Measurements from ENCODE around the gene PREX1.
"Not testable (repeated sequence)": the region's sequence is repeated elsewhere in the genome, so short reads cannot be mapped to it uniquely, and the experiment has no call there.

Gene PREX1

DNA sequence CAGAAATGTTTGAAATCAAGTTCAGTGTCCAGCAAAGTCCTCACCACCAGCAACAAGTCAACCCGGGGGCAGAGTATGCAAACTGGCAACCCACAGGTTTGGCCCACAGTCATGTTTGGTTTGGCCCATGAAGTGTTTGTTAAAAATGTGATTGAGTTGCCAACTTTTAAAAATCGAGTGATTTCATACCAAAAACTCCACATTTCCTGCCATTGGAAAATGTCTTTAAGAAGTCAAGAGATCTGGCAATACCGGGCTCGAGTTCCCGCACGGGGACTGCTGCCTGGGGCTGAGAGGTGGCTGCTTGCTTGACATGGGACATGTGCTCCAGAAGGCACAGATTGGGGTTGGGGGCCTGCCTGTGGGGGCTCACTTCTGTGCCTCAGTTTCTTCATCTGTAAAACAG lies 36.1 kb downstream of the PREX1 start:
- DNase-seq = no peak

DNA sequence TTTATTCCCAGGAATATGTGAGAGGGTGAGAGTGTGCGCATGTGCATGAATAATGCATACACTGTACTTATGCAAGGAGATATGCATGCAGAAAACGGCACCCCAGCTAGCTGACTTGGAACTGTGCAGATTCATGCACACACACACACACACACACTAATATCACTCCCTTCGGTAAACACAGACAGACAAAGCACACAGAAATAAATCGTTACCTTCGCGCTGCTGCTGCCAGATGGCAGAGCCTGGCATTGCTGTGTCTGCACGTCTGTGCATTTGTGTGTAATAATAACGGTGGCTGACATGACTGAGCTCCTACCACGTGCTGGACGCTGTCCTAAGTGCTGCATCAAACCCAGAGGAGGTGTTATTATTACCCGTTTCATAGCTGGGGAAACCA lies 36.8 kb downstream of the PREX1 start:
- no peak for DNase-seq

DNA sequence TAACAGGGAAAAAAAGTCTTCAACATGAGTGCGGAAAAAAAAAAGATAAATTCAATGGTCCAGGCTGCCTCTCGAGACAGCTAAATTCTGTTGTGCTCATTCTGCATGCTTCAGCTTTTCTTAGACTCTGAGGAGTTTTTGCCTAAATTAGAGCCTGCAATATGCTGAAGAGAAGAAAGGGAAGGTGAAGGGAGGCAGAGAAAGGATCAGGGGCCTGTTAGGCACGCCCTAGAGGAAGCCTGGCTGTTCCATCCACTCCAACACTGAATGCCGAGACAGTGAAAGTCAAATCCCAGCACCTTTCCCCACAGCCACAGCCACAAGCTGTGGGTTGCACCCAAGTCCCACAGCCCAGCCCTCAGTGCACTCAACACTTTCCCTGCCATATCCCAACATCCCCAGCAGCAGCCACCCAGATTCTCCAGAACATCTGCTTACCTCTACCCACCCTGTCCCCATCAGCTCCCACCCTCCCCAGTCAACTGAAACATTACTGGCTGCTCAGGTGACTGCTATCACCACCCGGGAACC lies 37.3 kb downstream of the PREX1 start:
- DNase-seq = no peak

- no peak for DNase-seq
Observed at GRCh38 chr20:48789781-48790472, 37.9 kb downstream of the PREX1 start.

DNA sequence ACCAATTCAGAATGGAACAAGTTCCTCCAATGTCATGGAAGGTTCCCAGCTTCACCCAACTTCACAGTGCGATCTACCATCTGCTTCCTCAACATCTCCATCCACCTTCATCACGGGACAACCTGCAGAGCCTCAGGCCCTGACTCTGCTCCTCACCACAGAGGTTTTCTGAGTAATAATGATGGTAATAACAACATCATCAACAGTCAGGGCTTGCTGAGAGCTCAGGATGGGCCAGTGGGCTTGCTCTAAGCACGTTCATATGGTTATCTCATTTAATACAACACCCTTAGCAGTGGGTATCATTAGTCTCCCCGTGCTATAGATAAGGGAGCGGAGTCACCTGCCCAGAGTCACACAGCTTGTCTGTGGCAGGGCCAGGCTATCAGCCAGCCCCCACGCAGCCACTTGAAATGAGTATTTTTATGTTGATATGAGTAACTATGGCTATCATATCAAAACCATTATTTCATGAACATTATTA lies 38.6 kb downstream of the PREX1 start:
- no peak for DNase-seq

DNA sequence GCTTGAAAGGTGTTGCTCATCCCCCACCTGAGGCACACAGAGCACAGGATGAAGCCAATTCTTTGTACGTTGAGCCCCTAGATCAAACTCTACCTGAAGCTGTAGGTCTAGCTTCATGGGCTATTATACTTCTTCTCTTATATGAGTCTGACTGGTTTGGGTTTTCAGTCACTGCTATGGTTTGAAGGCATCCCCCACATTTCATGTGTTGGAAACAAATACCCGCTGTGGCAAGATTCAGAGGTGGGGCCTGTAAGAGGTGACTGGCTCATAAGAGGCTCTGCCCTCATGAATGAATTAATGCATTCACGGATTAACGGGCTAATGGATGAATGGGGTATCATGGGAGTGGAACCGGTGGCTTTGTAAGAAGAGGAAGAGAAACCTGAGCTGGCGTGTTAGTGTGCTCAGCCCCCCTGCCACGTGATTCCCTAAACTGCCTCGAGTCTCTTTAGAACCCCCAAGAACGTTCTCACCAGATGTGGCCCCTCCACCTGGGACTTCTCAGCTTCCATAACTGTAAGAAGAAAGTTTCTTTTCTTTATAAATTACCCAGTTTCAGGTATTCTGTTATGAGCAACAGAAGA lies 39.2 kb downstream of the PREX1 start:
- DNase-seq = no peak

DNA sequence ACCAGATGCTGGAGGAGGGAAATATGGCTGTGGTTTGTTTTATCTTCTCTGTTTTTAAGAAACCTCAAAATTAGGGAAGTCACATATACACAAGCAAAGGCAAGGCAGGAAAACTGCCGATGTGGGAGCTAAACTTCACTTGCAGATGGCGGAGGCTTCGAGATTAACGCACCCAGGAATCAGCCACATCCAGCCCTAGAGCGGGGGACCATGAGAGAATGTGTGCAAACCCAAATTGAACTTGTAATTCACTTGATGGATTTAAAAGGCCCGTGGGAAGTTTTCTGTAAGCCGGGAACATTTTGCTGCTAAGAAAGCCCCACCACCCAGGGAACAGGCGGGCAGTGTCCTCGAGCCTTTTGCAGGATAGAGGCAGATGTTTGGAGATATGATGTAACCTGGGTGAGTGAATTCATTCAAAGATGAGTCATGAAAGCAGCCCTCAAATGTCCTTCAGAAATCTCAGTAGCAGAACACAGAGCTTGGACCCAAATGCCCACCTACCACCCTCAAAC lies 39.9 kb downstream of the PREX1 start:
- DNase-seq = no peak

- no peak for DNase-seq
Observed at GRCh38 chr20:48786951-48787705, 40.7 kb downstream of the PREX1 start.

DNA sequence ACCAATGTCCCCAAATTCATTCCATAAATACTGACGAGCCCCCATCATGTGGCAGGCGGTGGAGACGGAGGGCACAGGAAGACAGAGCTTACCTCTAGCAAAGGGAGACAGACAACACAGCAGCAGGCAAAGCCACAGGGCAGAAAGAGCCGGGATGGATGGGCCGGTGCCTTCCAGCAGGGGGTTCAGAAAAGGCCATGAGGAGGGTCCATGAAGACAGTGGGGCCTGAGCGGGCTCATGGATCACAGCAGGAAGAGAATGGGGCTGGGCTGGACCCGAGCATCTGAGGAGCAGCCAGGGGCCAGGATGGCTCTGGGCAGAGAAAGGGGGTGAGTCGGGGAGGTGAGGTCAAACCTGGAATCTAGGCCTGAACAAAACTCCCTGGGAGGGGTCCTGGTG lies 42.0 kb downstream of the PREX1 start:
- no peak for DNase-seq

DNA sequence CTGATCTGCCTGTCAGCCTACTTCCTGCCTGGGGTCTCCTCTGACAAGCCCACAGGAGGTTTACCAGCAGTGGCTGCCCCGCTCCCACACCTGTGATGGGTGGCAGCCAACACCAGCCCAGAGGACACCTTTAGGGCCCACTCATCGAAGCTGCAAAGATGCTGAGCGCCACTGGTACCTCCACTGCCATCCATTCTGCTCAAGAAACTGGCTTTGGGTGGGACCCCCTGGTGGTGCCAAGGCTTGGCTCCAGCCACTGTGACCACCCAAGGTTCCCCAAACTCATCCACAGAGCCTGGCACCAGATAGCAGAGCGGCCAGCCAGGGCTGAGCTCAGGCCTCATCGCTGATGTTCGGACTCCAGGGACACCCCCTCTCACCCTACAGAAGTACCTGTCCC lies 42.5 kb downstream of the PREX1 start:
- no peak for DNase-seq

- no peak for DNase-seq
Observed at GRCh38 chr20:48784273-48784641, 43.5 kb downstream of the PREX1 start.

DNA sequence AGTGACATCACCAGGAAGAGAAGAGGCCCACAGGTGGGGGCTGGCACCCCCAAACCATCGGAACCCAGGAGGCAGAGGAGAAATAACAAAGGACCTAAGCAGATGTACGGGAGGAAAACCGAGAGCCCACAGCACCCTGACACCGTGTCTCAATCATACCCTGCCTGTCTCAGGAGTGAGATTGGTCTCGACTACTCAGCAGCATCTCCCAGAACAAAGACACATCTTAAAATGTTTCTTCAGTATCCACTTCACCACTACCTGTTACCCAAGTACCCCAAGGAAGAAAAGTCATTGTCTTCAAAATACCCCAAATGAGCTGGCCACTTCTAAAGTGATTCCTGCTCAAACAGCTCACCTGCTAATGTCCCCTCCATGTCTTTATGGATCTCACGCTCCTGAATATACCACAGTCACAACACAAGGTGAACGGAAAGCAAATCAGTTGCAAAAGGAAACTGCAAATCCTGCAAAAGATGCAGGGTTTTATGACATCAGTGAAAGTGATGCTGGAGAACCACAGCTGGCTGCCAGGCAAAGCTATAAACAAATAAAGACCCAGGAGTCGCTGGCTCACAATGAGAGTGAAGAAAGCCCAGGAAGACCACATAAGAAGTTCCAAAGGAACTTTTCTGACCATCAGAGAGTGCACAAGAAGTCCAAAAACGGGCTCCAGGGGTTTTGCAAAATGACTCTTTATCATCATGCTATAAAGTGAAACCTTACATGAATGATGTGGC lies 44.1 kb downstream of the PREX1 start:
- DNase-seq = no peak

DNA sequence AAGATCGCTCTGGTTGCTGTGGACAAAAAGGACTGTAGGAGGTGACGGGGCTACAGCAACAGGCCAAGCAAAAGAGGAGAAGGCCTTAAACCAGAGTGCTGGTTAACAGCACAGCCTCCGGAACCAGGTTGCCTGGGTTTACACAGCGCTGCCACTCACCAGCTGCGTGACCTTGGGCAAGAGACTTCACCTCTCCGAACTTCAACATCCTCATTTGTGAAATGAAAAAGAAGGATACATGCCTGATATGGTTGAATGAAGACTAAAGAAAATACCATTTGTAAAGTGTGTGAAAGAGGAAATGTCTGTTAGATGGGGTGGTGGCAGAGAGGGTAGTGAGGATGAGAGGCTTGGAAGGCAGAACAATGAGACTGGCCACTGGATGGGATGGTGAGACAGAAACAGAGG lies 44.9 kb downstream of the PREX1 start:
- DNase-seq = no peak

DNA sequence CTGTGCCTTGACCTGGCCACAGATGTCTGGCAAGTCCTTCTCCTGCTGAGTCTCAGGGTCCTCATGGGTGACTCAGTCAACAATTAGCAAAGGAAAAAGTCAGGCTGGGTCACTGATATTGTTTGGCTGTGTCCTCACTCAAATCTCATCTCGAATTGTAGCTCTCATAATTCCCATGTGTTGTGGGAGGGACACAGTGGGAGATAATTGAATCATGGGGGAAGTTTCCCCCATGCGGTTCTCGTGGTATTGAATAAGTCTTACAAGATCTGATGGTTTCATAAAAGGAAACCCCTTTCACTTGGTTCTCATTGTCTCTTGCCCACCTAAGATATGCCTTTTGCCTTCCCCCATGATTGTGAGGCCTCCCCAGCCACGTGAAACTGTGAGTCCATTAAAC lies 45.7 kb downstream of the PREX1 start:
- DNase-seq = no peak

DNA sequence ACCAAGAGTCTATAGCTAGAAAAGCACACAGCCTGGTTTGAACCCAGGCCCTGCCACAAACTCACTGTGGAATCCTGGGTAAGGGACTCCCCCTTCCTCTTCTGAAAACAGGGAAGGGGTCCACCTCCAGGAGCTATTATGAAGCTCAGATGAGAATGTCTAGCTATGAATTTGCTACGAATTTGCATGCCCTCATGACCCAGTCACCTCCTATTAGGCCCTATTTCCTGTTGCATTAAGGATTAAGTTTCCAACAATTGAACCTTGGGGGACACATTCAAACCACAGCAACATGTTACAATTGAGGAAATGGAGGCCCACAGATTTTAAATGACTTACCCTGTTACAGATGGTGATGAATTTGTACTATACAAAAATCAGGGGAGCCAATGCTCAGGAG lies 46.2 kb downstream of the PREX1 start:
- no peak for DNase-seq

- no peak for DNase-seq
Observed at GRCh38 chr20:48779435-48779834, 48.4 kb downstream of the PREX1 start.

GRCh38 chr20:48777821-48778220 lies 50.0 kb downstream of the PREX1 start:
- no peak for DNase-seq

DNA sequence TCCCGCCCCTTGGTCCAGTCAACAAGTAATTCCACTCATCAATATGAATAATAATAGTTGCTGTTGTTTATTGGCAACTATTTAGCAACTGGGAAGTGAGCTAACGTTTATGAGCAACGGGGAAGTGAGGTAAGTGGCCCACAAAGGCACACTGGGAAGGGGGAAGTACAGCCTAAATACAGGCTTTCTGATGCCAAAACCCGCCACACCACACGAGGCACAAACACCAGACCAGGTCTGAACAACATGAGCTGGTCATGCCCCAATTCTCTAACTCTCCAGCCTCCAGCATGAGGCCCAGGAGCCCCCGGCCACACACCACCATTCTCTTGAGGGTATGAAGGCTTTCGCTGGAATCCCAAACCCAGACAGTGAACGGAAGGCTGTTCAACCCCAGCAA lies 50.8 kb downstream of the PREX1 start:
- no peak for DNase-seq

- DNase-seq = no peak
Observed at GRCh38 chr20:48776306-48776705, 51.5 kb downstream of the PREX1 start.

DNA sequence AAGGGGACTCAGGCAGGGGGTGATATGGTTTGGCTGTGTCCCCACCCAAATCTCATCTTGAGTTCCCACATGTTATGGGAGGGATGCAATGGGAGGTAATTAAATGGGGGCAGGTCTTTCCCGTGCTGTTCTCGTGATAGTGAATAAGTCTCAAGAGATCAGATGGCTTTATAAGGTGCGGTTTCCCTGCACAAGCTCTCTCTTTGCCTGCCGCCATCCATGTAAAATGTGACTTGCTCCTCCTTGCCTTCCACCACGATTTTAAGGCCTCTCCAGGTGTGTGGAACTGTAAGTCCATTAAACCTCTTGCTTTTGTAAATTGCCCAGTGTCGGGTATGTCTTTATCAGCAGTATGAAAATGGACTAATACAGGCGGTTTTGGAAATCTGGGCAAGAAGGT lies 52.3 kb downstream of the PREX1 start:
- DNase-seq = not testable (repeated sequence)

- DNase-seq = no peak
Observed at GRCh38 chr20:48774696-48775095, 53.1 kb downstream of the PREX1 start.

DNA sequence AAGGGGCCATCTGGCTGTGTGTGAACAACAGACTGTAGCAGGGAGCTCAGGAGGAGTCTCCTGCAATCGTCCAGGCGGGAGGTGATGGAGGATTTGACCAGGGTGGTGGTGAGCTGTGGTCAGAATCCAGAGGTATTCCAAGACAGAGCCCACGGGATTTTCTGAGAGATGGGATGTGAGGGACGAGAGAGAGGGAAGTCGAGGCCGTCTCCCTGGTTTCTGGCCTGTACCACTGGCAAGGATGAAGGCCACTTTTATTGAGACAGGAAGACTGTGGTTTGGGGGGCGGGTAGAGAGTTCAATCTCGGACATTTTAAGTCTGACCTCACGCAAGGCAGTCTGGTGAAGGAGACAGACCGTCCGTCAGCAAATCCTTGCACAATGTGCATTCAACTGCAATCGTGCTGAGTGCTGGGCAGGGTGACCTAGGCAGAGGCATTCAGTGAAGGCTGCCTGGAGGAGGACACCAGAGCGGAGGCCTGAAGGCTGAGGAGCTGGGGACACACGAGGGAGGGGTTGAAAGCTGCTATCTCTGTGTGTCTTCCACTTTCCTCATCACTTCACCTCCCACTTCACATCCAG lies 53.9 kb downstream of the PREX1 start:
- no peak for DNase-seq
